ENCODE data around the gene IFNLR1.
A peak's percentile ranks its signal among the peaks of the same experiment; 100 is the strongest.
"Not testable (repeated sequence)": the region's sequence is repeated elsewhere in the genome, so short reads cannot be mapped to it uniquely, and the experiment has no call there.

IFNLR1 gene

DNA sequence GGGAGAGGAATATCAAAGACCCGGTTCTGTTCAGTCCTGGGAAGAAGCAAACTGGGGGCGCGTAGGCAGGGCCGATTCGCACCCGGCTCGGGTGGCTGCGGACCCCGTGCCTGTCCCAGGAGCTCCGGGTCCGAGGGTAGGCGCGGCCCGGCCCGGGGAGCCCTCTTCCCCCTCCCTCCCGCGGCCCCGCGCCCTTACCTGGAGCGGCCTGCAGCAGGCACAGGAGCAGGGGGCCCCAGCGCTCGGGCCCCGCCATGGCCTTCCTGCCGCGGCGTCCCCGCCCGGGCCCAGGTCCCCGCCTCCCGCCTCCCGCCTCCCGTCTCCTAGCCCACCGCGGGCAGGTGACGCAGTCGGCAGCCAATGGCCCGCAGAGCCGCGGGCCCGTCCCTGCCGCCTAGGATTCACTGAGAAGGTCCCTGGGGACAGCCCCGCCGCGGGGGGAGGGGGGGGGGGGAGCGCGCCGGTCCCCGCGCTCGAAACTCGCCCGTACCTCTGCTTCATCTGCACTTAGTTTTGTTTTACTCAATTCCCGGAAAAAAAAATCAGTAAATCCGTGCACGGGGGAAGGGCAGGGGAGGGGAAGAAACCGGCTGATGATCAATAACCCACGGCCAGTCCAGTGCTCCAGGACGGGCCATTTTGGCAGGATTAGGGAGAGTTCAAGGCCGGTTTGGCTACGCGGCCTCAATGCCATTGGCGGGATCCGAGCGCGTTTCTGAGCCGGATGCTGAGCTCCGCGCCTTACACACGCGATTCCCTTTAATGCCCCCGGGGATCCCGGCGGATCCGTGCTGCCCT, at the start of gene IFNLR1:
Gene IFNLR1 (minus strand): TSS at position 297 of the 798 bp plus-strand sequence. CDS start 41 bp downstream, at position 256.
- peak; percentile 42 for DNase-seq

DNA sequence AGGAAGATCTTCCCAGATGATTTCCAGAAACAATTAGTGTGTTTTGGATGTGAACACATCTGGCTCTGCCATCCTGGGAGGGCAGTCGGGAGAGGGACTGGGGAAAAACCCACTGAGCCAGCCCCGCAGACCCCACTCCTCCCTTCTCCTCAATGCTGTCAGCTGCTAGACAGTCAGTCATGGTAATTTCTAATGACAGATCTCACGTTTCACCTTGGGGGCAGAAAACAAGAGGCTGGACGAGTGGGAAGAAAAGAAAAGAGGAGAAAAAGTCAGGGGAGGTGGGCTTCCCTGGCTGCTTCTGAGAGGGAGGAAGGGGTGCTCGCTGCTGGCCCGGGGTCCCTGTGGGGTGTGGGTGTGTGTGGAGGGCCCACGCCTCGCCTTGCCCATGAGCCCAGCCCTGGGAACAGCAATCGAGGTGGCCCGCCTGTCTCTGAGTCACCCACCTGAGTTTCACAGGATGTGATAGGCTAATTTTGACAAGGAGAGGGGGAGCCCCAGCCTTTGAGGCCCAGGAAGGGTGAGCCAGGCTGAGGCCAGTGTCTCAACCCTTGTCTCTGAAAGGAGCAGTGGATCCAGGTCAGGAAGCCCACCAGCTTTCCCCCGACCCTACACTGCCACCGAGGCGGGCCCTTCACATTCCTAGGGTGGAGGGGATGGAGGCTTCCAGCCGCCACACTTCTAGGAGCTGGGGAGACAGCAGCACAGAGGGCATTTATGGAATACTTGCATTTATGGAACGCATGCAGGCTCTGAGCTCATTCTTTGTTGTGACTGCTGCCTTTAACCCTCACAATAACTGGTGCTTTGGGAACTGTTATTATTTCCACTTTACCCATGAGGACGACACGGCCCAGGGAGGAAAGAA, 49.1 kb upstream of the IFNLR1 start:
- DNase-seq, result no peak

DNA sequence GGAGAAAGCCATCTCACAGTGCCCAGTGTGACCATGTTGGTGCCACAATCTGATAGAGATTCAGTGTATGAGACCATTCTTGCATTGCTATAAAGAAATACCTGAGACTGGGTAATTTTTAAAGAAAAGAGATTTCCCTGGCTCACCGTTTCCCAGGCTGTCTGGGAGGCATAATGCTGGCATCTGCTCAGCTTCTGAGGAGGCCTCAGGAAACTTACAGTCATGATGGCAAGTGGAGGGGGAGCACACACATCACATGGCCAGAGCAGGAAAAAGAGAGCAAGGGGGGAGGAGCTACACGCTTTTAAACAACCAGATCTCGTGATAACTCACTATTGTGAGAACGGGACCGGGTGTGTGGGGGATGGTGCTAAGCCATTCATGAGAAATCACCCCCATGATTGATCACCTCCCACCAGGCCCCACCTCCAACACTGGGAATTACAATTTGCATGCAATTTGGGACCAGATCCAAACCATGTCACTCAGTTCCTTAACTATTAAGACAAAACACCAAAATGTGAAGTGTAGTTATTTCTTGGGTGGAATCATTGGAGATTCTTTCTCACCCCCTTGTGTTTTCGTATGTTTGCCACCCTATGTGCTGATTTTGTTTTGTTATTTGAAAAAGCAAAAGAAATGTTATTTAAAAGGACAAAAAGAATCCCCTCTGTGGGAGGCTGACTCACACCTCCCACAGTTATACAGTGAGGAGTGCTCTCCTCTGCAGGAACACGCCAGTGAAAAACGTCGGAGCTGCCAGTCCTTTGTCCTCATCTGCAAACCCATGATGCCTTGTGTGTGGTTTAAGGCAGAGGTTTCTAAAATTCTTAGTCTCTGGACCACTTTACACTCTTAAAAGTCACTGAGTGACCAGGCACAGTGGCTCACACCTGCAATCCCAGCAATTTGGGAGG, 46.9 kb upstream of the IFNLR1 start:
- DNase-seq, result no peak

DNA sequence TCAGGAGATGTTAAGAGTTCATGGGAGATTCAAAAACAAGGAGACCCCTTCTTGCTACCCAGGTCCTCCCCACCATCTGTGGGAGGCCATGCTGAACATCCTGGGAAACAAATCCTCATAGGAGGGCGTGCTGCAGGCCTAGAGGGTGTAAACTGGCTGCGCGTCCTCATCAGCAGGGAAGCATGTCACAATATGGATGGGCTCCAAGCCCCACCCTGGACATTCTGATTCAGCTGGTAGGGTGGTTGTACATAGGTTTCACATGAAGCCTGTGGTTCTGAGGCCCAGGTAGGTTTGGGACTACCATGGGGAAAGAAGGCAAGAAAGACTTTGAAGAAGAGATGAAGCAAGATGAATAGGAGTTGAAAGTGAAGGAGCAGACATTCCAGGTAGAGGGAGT, 44.6 kb upstream of the IFNLR1 start:
- DNase-seq, result no peak

DNA sequence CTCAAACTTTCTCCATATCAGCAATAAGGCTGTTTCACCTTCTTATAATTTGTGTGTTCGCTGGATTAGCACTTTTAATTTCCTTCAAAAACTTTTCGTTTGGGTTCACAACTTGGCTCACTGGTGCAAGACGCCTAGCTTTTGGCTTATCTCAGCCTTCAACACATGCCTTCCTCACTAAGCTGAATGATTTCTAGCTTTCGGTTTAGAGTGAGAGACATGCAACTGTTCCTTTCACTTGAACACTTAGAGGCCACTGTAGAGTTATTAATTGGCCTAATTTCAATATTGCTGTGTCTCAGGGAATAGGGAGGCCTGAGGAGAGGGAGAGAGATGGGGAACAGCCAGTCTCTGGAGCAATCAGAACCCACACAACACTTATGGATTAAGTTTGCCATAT, 41.2 kb upstream of the IFNLR1 start:
- no peak for DNase-seq

DNA sequence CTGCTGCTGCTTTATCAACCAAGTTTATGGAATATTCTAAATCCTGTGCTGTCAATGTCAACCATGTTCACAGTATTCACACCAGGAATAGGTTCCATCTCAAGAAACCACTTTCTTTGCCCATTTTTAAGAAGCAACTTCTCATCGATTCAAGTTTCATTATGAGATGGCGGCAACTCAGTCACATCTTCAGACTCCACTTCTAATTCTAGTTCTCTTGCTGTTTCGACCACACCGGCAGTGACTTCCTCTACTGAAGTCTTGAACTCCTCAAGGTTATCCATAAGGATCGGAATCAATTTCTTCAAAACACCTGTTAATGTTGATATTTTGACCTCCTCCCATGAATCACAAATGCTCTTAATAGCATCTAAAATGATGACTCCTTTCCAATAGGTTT, 39.7 kb upstream of the IFNLR1 start:
- DNase-seq, result no peak

DNA sequence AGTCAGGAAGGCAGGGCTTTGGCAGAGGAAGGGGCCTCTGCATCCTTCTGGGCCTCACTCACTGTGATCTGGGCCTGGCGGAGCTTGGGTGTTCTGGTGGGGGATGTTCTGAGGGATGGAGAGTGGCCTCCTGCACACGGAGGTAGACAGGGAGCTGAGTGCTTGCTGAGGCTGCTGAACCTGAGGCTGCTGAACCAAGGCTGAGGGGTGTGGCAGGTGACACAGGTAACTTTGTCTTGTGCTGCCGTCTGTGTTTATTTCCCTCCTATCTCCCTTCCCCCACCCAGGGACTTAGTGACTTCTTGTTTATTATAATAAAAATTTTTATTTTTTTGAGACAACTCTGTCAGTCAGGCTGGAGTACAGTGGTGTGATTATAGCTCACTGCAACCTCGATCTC, 37.7 kb upstream of the IFNLR1 start:
- no peak for DNase-seq

DNA sequence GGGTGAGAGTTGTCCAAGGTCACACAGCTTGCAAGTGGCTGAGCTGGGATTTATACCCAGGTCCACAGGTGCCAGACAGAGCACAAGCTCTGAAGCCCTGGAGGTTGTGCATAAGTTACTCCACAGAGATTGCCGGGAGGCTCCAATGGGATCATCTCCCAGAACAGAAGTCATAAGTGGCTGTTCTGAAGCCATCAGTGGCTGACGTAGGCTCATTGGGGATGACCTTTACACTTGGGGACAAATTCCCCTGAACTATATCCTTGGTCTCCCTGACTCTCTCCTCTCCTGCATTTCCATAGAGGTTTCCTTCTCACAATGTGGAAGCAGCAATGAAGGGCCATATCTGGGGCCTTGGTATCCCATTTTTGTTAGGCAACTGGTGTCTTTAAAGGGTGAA, 37.0 kb upstream of the IFNLR1 start:
- DNase-seq, result no peak

DNA sequence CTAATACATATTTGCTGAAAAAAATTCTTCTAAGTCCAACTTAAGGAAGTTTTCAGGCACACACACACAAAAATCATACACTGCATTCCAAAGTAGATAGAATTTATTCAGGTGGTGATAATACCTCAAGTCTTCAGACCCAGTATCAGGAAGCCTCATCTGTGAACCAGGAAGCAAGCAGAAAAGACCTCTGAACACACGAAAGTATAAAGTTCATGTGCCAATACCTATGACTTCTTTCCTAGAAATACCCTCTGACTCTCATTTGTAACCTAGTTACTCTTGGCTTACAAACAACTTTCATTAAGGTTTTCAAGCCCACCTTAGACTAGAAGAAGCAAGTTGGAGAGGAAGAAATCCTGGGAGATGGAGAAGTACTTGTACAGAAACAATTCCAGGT, 35.7 kb upstream of the IFNLR1 start:
- no peak for DNase-seq

DNA sequence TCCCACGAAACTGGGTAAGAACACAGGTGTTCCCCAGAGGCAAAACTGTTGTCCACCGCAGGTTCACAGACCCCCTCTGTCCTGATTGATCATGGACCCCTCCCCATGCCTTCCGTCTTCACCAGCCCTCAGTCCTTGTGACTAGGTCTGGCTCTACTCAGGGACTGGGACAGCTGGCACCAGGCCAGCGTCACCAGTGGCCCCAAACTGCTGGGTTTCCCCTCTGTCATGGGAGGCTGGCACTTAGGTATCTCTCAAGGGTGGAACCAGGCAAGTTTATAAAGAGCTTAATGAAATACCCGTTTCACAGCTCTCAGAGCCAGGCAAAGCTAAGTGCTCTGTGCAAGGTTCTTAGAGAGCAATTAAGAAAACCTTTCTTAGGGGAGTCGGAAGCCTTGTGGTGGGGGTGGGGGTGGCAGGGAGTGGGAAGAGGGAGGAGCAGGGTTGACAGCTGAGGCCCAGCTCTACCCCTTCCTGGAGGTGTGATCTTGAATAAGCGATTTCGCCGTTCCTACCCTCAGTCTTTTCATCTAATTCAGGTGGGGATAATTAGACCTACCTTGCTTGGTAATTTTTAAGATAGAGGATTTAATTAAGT, 35.0 kb upstream of the IFNLR1 start:
- DNase-seq, result no peak

DNA sequence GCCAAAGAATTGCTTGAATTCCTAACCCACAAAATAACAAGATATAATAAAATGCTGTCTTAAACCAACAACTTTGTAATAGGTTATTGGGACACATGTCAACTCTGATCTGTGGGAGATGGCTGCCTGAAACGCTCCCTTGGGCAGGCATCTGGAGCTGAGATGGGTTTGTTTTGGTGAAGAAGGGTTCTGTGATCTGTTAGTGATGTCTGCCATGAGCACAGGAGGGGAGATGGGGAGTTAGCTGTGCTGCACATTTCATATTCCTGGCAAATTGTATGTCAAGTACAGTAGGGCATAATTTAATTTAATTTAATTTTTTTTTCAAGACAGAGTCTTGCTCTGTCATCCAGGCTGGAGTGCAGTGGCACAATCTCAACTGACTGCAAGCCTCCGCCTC, 34.2 kb upstream of the IFNLR1 start:
- DNase-seq, result no peak

DNA sequence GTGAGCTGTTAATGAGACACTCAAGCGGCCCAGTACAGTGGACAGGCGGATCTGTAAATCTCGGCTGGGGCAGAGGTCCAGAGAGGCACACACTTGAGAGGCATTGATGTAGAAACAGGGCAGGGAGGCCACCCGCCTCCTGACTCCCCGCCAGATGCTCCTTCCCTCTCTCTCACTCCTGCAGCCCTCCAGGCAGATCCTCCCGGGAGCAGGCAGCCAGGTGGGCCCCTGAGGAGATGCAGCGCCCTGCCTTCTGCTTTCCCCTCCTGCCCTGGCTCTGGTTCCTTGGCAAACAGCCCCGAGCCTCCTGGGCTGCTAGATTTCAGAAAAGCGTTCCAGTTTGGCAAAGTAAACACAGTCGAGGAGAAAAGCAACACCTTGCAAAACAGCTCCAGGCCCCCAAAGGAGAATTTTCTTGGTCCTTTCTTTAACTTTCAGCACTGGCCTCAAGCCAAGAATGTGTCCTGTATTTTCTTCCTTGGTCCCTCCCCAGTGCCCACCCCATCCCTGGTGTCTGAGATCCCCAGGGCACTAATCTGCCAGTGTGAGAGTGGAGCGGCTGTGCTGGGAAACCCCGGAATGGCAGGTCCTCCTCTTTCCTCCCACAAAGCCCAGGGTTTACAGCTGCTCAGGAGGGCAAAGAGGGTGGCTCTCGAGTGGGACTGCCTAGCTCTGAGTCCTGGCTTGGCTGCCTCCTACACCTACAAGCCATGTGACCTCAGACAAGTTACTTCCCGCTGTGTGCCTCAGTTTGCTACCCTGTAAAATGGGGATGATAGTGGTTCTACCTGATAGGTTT, 29.4 kb upstream of the IFNLR1 start:
- DNase-seq, result no peak

DNA sequence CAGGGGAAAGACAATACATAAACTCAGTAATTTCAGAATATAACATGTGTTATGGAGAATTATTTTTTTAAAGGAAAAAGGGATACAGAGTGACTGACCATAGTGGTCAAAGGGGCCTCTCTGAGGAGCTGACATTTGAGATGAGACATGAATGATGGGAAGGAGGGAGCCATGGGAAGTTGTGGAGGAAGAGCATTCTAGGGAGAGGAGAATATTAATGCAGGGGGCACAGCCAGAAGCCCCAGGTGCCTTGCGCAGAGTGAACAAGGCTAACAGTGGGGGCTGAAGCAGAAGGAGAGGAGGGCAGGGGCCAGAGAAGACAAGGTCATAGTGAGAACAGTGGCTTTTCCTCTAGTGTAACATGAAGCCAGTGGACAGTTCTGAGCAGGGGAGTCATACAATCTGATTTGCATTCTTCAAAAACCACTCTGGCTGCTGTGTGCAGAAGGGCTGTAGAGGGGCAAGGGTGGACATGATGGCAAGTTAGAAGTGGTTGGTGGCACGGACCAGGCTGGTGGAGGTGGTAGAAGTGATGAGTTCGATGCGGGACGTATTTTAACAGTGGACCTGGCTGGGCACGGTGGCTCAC, 28.2 kb upstream of the IFNLR1 start:
- no peak for DNase-seq

DNA sequence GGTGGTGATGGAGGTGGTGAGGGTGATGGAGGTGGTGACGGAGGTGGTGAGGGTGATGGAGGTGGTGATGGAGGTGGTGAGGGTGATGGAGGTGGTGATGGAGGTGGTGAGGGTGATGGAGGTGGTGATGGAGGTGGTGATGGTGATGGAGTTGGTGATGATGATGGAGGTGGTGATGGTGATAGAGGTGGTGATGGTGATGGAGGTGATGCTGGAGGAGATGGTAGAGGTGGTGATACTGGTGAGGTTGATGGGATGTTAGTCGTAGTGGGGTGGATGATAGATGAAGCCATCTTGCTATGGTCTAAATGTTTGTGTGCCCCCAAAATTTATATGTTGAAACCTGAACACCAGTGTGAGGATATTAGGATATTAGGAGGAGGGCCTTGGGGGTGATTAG, 25.3 kb upstream of the IFNLR1 start:
- no peak for DNase-seq

DNA sequence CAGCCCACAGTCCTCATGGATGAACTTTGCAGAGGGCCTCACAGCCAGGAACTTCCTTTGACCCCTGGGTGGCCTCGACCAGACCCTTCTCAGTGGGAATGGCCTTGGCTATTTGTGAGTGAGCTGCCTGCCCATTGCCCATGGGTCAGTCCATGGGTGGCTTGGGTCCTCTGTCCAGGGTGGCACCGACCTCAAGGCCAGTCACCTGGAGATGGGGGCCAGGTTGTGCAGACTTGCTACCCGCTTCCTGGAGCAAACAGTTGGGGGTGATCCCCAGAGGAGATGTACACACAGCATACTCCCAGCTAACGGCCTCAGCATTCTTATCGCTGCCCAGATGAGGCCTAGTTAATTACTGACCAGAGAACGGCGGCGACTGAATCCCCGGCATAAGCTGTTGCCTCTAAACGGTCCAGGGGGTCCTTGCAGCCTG, 23.1 kb upstream of the IFNLR1 start:
- DNase-seq, result no peak

DNA sequence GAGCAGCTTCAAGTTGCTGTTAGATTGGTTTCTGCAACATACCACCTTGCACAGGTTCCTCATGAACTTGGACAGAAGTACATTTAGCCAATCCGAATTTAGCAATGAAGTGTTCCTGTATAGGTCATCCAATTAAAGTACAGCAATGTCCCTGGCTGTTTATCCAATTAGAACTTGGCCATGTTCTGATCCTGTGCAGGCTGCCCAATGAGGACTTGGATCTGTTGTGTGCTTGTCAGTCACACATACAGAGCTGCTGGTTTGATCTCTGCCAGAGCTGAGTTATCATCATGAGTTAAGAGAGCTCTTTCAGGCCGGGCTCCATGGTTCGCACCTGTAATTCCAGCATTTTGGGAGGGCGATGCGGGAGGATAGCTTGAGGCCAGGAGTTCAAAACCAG, 22.0 kb upstream of the IFNLR1 start:
- no peak for DNase-seq

DNA sequence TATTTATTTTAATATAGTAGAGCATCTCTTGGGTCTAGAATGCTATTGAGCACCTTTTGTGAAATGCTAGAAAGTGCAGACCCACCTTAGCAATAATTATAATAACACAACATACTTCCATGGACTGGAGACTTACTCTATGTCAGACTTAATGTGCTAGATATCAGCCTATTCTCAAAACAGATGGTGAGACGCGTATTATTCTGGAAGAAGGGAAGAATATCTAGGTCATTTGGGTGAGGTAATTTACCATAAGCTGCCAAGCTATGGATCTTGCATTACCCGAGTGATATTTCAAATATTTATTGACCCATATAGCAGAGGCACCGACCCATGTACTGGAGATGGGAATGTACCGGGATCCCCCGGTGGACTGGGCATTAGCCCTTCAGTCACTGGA, 20.6 kb upstream of the IFNLR1 start:
- no peak for DNase-seq

DNA sequence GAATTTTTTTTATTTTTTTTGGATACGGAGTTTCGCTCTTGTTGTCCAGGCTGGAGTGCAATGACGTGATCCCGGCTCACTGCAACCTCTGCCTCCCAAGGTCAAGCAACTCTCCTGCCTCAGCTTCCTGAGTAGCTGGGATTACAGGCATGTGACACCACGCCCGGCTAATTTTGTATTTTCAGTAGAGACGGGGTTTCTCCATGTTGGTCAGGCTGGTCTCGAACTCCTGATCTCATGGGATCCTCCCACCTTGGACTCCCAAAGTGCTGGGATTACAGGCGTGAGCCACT, 20.3 kb upstream of the IFNLR1 start:
- DNase-seq, result not testable (repeated sequence)

DNA sequence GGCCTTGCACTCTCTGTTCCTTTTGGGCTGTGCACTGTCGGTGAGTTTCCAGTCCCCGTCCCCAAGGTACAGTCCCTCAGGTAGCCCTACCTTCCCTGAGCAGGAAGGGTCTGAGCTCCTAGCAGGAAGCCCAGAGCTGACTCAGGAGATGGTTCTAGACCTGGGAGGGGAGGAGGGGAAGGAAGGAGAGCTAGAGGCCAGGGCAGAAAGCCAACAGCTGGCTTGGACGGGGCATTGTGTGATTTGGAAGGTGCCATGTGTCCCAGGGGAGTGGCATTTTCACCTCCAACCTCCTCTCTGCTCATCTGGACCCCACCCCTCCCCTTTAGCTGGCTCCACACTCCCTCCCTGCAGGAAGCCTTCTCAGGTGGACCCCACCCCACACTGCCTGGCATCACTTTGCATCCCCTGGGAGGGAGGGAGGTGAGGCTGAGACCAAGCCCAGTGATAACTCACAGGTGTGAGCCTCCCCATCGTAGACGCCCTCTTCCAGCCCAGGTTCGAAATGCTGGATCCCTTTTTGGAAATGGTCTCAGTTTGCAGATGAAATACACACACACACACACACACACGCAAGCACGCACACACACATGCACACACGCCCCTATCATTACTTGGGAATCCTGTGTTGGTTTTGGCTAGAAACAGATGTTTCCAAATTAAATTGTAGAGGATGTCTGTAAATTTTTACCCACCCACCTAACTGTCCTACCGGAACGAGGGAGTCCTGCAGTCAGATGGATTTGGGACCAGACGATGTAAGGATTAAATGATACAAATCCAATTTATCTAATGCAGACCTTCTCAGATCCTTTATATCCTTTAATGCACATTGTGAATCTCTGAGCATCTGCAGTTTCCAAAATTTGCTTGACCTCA, 19.7 kb upstream of the IFNLR1 start:
- no peak for DNase-seq

DNA sequence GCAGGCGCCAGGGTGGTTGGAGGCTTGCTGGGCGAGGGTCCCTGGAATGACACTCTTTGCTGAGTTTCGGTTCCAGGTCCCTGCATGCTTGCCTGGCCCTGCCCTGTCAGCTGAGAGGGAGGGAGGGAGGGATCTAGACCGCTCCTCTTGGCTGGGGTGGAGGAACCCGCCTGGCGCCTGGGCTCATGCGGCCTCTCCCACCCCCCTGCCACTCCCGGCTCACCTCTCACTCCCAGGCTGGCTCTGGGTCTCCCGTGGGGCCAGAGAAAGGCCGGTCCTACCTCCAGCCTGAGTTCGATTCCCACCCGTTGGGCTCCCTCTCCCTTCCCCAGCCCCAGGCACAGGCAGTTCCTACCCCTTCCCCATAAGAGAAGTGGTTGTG, 19.0 kb upstream of the IFNLR1 start:
- no peak for DNase-seq
